HL-60 (cell line): ENCODE results near the gene MUC5AC.

Experiments used
- CTCF ChIP-seq: IDR thresholded peaks from one replicate; pipeline ENCODE4 v1.5.1; 2011; ENCODE audit warnings: low read length, control low read depth, inconsistent platforms; ENCODE audit not compliant: insufficient read depth
- POLR2AphosphoS5 ChIP-seq: IDR thresholded peaks from 2 replicates; pipeline ENCODE4 v1.6.1; 2012; ENCODE audit warnings: low read depth

DNA sequence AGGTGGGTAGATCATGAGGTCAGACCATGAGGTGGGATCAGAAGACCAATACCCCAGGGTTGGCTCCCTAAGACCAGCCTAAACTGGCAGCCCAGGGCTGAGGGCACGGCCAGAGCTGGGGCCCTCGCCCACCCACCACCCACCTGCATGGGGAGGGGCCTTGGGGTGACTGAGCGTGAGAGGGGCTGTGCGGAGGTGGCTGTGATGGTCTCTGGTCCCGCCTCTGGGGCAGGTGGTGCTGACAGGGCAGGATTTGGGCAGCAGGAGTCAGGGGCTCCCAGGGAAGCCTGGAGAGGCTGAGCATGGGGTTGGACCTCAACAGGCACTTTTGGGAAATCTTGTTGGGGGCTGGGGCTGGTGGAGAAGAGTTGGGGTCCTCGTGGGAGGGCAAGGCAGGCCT lies 39.8 kb upstream of the MUC5AC start:
- no peak for TF ChIP-seq POLR2AphosphoS5
- TF ChIP-seq CTCF, result no peak
